ENCODE measurements around the gene PRXL2C.

DNA sequence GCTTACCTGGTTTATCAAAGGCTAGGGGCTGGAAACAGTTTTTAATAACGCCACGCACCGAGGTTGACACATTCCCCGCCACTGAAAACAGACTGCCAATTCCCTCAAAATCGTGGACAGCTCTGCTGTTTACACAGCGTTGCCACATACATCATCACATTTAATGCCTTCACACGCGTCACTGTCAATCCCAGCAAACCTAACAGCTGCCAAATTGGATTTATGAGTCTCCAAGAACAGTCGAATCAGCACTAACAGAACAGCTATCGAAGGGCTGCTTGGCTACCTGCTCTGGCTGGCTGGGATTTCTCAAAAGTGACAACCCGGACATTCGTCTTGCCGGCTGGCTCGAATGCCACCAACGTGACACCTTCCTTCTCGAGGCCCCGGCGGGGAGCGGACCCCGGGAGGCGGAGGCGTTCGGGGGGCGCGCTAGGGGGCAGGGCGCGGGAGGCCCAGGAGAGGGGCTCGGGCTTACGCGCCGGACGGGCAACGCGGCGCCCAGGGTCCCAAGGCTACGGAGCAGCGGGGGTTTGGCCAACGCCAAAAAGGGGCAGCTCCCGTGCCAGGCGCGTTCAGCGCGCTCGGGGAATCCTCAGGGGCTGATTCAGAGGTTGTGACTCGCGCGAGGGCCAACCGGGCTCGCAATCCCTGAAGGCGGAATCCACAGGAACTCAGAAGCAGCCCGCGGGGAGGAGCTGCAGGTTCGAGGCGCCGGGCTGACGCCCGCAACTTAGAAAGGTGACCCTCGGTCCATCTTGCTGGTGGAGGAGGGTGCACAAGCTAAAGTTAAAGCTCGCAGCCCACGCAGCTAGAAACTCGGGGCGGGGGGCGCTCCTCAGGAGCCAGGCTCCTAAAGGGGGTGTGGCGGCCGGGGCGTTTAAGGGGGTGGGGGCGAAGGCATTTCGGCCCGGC, 36.7 kb downstream of the PRXL2C start:
- peak in 1 of 4 experiments; percentile 18 for TF ChIP-seq CTCF (IDR thresholded peaks at IDR 0.05)
- no peak for TF ChIP-seq POLR2AphosphoS5 (IDR thresholded peaks at IDR 0.05)

Data from gastroesophageal sphincter (tissue), 3 donors.